ENCODE measurements around the gene NRTN.

- no peak for TF ChIP-seq CTCF (IDR thresholded peaks at IDR 0.05)
- TF ChIP-seq POLR2A (IDR thresholded peaks at IDR 0.05) = no peak
These were observed 36.9 kb upstream of the NRTN start for GRCh38 chr19:5767949-5768348.

All from esophagus squamous epithelium (tissue), 4 donors.